Bronchial epithelial cell (primary cell): ENCODE results near the gene SYT15. TPM values are rescaled to one million over a fixed set of nuclear protein-coding genes. Genes with fewer than 3 reads are reported as not detected.

Experiments
- DNase-seq: peaks from one replicate; pipeline ENCODE4 v3.0.0-alpha.2; 2010; ENCODE audit warnings: low read depth
- FAIRE-seq: peaks from 2 replicates; lab custom pipeline; 2011; peaks lifted over from hg19 to GRCh38; lab: Jason Lieb, UNC
- H3K27me3 ChIP-seq: 2 replicates; pipeline ENCODE4 v1.5.1; 2011; ENCODE audit warnings: low read length; ENCODE audit not compliant: control insufficient read depth, insufficient read depth
- H3K36me3 ChIP-seq: 2 replicates; pipeline ENCODE4 v1.5.1; 2011; ENCODE audit warnings: low read length; ENCODE audit not compliant: control insufficient read depth, insufficient read depth
- H3K4me3 ChIP-seq: 2 replicates; pipeline ENCODE4 v1.5.1; 2011; ENCODE audit warnings: mild to moderate bottlenecking, low read depth, low read length, control low read depth
- CTCF ChIP-seq: IDR thresholded peaks from 2 replicates; pipeline ENCODE4 v1.5.1; 2011; ENCODE audit warnings: mild to moderate bottlenecking, moderate library complexity, low read length, control low read depth, inconsistent platforms; ENCODE audit not compliant: insufficient read depth, severe bottlenecking
- total RNA-seq: library from RNA; depleted of rRNA; stranded (reverse); fragments of >200 nt; gene quantifications from 2 replicates; pipeline ENCODE4 v1.2.1, GENCODE V29; 2014

Gene SYT15
- total RNA-seq, 1 donor from 2014 or later: under 0.01 TPM

- H3K27me3 ChIP-seq: peaks cover 22% of the 10 kb centered on the region
- no peak for FAIRE-seq
- no peak for TF ChIP-seq CTCF
Measured at GRCh38 chr10:46541017-46541661, 37.8 kb upstream of the SYT15 start.

GRCh38 chr10:46541735-46542566 is 37.0 kb upstream of the SYT15 start:
- DNase-seq (no peak), FAIRE-seq (no peak)
- Histone ChIP-seq H3K27me3 (peaks cover 24% of the 10 kb centered on the region), H3K36me3 (no peaks in the 10 kb centered on the region), H3K4me3 (no peak overlapping the region)
- TF ChIP-seq CTCF: no peak

More at GRCh38 chr10:46541017-46541661, 37.8 kb upstream of the SYT15 start:
- Histone ChIP-seq H3K4me3 (no peak overlapping the region), H3K36me3 (no peaks in the 10 kb centered on the region)
- no peak for DNase-seq

- FAIRE-seq (no peak), DNase-seq (no peak)
- H3K4me3 ChIP-seq: no peak overlapping the region
- H3K27me3 ChIP-seq: peaks cover 26% of the 10 kb centered on the region
- no peak for TF ChIP-seq CTCF
- no peaks in the 10 kb centered on the region for H3K36me3 ChIP-seq
Measured at GRCh38 chr10:46542567-46543465, 36.1 kb upstream of the SYT15 start.

- DNase-seq: no peak
- TF ChIP-seq CTCF: no peak
- no peak for FAIRE-seq
- Histone ChIP-seq H3K36me3 (no peaks in the 10 kb centered on the region), H3K27me3 (peaks cover 28% of the 10 kb centered on the region), H3K4me3 (no peak overlapping the region)
Measured at GRCh38 chr10:46543466-46544377, 35.2 kb upstream of the SYT15 start.
